Measurements from ENCODE around the gene GXYLT2.

GXYLT2 gene

GRCh38 chr3:72887705-72888545 lies at the start of gene GXYLT2:
GXYLT2 (plus strand) TSS chr3:72888046; CDS start chr3:72888234, 188 bp downstream.
- DNase-seq: peak; percentile 57

DNA sequence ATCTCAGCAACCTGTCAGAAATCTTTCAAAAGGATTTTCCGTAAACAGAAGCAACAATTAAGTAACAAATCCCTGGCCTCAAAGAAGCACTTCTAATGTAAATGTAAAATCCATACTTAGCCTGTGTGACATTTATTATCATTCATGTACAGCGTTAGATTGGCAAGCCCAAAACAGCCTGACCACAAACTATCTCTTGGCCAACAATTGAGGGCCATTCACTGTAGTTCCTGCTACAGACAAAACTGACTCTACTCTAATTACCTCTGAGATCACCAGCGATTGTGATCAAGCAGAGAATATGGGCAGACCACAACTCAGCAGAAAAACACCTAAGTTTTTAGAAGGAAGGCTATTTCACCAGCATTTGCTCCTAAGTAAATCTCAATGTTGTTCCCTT lies 48.8 kb upstream of the GXYLT2 start:
- DNase-seq: no peak

GRCh38 chr3:72844436-72844993 lies 43.3 kb upstream of the GXYLT2 start:
- DNase-seq: no peak

DNA sequence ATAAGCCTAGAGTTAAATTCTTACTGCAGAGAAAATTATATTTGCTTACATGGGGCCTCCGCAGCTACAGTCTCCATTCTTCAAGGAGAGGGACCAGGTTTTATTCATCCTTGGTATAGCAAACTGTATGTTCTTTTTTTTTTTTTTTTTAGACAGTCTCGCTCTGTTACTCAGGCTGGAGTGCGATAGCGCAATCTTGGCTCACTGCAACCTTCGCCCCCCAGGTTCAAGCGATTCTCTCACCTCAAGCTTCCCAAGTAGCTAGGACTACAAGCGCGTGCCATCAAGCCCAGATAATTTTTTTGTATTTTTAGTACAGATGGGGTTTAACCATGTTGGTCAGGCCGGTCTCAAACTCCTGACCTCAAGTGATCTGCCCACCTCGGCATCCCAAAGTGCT lies 41.7 kb upstream of the GXYLT2 start:
- DNase-seq: no peak

DNA sequence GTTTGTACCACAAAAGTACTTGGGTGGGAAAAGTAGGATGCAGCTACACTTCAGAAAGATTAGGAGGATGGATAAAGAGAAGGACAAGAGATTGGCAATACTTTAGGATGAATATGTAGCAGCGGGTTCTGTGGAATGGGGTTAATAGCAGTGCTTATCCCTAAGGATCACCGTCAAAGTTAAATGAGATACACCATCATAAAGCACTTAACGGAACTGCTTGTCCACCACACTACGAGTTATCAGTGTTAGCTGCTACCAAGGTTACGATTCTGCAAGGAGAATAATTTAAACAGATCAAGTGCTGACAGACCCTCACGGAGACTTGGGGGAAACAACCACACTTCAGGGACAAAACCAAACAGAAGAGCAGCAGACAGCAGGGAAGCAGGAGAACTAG lies 40.6 kb upstream of the GXYLT2 start:
- DNase-seq: no peak

GRCh38 chr3:72847751-72848702 lies 39.8 kb upstream of the GXYLT2 start, which contains the start of gene SHQ1:
SHQ1 (minus strand) TSS chr3:72848445; CDS start chr3:72848340, 105 bp downstream.
- DNase-seq: peak; percentile 92

- no peak for DNase-seq
Observed at GRCh38 chr3:72848703-72849081, 39.2 kb upstream of the GXYLT2 start.

DNA sequence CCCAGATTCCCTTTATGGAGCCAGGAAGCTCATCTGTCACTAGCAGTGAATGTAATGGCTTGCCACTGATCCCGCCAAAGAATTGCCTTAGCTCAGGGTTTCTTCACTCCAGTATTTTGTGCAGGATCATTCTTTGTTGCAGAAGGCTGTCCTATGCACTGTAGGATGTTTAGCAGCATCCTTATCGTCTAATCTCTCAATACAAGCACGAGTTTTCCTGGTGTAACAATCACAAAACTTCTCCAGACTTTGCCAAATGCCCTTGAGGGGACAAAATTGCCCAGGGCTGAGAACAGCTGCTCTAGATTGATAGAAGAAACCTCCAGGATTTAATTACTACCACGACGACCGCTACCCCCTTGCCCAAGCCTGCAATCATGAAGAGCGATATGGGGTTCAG lies 32.8 kb upstream of the GXYLT2 start:
- no peak for DNase-seq

DNA sequence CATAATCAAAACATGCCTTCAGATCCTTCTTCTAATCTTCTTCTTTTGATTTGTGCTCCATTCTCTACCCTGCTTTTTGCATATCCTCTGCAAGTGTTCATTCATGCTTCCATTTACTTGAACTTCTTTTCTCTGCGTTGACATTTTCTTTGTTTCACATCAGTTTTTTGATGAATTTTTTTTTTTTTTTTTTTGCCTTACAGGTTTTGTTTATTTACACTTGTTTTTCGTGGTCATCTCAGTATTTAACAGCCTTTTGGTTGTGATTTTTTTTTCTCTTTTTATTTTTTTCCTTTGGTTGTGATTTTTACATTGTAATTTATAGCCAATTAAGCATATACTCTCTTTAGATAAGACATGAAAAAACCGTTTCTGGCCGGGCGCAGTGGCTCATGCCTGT lies 27.8 kb upstream of the GXYLT2 start:
- DNase-seq: no peak

GRCh38 chr3:72860846-72861245 lies 27.0 kb upstream of the GXYLT2 start:
- DNase-seq: no peak

- no peak for DNase-seq
Observed at GRCh38 chr3:72862314-72863090, 25.3 kb upstream of the GXYLT2 start.

DNA sequence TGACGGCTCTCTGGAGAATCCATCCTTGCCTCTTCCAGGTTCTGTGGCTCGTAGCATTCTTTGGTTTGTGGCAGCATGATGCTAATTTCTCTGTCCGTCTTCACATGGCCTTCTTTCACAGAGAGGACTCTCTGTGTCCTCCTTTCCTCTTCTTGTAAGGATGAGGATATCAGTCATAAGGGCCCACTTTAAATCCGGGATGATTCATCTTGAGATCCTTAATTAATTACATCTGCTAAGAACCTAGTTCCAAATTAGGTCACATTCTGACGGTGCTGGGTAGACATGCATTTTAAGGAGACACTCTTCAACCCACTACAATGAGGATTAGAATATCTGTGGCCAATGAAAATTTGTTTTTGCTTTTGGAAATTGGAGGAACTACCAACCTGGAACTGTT lies 15.7 kb upstream of the GXYLT2 start:
- no peak for DNase-seq

DNA sequence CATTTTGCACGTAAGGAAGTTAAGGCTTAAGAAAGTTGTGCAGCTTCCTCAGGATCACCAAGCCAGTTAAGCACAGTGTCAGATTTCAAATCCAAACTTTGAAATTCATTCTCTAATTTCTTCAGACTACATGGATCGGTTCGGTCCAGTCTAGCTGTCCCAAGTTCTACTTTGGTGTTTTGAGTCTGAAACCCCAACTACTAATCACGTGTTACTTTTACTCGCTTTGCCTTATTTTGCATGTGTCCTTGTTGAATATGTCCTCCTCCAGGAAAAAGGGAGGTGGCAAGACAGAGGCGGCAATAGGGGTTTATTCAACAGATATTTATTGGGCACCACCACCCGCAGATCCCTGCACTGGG lies 522 bp upstream of the GXYLT2 start:
- DNase-seq: no peak

GRCh38 chr3:72888546-72889309 lies 882 bp downstream of the GXYLT2 start:
- no peak for DNase-seq

GRCh38 chr3:72889310-72890165 lies 1.7 kb downstream of the GXYLT2 start:
- DNase-seq: no peak

DNA sequence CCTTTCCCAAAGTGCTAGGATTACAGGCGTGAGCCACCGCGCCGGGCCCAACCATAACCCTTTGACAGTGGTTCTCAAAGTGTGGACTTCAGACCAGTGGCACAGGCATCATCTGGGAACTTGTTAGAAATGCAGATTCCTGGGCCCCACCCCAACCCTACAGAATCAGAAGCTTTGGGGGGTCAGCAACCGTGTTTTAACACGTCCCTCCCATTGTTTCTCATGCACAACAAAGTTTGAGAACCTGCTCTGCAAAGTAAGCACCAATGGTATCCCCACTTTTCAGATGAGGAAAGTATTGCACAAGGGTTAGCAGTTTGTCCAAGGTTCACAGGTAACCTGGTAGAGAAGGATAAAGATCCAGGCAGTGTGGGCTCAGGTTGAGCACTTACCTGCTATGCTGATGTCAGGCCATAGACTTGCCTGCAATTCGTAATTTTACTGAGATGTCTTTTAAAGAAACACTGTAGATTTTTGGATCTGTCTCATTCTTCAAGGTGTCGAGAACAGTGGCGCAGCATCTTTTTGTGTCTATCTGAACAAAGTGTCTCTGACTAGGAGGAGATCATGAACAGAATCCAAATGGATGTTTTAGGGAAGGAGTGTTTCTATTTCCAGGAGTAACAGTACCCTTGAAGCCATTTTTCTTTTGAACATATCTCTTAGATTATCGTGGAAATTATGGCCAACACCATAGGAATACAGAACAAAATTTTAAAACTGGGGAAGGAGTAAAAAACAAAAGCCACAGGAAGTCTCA lies 2.5 kb downstream of the GXYLT2 start:
- no peak for DNase-seq

DNA sequence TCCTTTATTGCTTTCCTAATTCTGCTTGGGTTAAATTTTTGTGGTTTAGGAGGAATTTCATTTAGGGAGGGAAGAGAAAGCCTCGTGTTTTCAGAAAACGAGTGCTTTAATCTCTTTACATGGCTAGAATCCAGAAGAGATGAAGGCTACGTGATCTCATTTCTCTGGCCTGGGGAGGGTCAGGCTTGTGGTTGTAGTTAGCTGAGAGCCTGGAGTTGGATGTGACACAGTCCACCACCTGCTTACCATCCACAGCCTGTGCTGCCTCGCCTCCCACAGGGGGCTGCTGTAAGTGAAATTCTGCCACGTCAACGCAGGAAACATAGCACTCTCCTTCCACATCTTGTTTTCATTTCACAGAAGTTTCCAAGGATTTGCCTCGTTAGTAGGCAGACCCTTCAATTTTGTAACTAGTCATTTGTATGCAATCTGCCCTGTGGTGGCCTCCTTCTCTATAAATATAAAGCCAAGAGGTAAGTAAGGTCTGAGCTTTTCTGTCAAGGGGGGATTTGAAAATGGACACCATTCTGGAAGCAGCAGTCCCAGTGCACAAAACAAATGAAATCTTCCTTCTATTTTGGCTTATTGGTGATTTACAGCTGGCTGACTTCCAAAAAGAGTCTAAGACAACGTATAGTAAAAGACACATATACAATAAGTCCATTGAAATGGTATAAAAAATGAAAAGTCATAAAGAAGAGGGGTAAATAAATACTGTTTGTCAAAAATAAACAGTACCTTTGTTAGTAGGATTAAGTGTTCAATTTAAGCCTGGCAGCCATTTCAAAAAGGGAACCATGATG lies 3.4 kb downstream of the GXYLT2 start:
- peak; percentile 95 for DNase-seq

DNA sequence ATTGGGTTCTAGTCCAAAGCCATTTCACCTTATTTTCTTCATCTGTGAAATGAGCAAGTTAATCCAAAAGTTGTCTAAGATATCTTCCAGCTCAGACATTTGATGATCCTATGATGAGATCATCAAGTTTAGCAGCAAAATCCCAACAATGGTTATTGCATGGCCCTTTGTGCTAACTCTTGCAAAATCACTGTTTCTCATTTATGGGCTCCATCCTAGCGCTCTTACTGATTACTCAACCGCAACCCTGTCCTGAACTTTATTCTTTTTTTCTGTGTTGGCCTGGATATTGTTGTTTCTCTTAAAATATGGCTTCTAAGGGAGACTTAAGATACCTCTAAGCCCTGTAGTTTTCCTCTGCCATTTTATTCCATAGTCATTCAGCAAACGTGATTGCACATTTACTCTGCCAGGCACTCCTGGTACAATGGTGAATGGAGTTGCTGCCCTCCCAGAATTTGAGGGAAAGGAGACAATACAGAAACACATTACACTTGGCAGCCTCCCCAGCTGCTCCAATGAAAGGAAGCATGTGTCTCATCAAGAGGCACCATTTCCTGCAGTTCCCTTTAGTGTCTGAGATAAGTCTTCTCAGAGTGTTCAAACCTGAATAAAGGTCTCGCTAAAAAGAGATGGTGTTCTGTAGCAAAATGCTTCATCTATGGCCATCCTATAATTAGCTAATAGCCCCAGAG lies 4.4 kb downstream of the GXYLT2 start:
- peak; percentile 76 for DNase-seq

DNA sequence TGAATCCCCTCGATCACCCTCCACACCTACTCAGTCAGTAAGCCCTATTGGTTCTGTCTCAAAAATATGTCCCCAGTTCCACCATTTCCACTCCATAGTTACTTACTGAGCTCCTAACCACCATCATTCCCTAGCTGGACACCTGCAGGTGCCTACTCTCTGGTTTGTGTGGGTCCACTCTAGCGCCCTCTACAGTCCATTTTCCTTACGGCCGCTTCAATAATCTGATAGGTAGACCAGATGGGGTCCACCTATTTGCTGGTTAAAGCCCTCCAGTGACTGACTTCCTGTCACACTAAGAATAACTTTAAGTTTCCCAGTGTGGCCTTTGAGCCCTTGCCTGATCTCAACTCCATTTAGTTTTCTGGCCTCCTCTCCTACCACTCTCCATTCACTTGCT lies 5.0 kb downstream of the GXYLT2 start:
- DNase-seq: no peak
